Measurements from ENCODE around the gene ANKRD29.
"Not testable (repeated sequence)": the region's sequence is repeated elsewhere in the genome, so short reads cannot be mapped to it uniquely, and the experiment has no call there.

ANKRD29 gene

DNA sequence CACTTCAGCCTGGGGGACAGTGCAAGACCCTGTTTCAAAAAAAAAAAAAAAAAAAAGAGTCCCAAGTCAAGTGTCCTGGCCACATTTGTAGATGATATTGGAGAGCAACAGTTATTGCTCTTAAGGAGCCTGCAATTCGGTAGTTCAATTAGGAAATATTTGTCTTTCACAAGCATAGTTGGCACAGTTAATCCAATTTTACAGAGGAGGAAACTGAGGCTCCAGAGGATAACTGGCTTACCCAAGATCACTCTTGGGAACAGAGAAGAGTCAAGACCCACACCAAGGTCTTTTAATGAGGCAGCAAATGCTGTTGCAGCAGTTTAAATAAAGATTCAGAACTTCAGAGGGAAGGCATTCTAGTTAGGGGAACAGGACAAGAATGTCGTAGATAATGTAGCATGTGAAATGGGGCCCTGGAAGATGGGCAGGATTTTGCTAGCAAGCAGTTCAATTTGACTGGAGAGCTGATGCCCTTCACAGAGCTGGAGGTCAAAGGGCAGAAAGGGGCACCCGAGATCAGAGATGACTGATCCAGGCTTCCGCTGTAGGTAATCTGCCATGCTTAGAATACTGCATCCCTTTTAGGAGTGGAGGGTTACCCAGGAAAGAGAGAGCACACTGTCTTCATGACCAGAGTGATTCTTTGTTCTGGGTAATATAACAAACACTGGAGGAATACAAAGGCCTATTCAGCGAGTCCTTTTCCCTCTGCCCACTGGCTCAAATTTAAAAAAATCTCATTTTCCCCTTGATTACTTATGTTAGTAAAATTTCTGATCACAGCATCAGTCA is 79.4 kb downstream of the ANKRD29 start:
- DNase-seq (ENCODE audit: low read depth, low spot score): no peak

DNA sequence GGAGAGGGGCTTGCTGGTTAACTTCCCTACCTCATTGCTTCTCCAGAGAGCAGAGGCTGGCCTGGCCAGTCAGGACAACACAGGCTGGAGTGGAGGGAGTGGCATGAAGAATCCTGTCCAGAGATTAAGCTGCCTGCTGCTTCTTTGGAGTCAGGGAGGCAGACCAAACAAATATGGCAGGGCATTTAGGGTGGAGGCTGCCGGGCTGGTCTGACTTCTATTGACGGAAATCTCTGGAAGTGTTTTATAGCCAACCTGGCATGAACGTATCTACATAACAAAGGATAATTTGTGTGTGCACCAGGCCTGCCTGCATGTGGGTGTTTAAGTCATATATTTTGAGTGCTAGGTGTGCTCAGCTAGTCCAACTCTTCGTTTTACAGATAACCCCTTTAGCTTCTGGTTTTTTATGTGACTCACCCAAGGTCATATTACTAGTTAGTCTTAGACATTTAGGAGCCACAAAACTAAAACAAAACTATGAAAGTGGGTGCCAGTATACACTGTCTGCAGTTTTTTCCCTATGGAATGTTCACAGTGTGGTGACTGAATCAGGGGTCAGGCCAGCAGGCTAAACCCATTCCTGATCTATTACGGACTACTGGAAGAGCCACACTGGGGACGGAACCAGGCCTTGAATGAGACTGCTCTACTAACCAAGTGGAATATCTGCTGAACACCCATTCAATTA is 81.9 kb downstream of the ANKRD29 start:
- DNase-seq (ENCODE audit: low read depth, low spot score): no peak

DNA sequence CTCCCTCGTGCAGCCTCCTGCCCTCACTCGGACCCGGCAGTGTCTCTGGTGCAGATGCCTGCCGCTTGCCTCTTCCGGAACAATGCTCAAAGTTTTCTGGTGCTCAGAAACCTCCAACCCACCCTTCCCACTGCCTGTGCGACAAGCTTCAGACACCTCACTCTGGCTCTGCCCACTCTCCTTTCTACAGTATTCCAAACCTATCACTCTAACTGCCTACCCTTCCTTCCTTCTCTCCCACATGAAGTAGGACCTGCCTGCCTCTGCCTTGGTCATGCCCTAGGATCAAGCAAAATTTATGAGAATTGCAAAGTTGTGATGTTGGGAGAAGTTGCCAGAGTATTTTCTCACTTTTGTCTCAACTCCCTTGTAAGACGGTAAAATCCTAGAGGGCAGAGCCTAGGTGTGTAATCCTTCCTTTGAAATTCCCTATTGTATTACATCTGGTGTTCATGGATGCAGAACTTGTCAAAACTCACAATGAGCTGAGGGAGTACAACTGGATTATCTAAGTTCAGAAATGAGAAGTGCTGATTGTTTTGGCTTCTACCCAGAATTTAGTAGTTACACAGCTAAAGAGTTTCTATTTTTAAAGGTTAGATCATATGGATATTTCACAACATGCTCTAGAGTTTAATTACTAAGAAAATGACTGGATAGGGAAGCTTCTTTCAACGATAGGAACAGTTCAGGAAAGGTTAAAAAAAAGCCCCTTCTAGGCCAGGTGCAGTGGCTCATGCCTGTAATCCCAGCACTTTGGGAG is 83.6 kb downstream of the ANKRD29 start:
- DNase-seq (ENCODE audit: low read depth, low spot score): no peak

DNA sequence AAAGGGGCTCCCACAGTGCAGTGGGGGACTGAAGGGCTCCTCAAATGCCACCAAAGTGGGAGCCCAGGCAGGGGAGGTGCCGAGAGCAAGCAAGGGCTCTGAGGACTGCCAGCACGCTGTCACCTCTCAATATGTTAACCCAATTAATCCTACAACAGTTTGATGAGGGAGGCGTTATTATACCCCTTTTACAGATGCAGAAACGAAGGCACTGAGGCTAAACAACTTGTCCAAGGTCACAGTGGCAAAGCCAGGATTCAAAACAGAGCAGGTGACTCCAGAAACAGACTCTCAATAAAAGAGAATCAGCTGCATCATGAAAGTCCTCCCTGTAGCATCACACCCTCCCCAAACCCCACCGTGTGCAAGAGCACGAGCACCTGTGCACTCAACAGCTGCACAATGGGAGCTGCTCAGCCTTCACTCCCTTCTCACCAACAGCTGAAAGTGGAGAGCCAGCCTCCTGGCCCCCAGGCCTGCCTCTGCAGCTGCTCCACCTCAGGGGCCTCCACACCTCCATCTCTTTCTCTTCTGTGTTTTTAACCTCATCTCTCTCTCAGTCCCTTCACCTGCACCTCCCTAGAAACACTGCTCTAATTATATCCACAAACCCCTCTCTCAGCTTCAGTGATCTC is 84.5 kb downstream of the ANKRD29 start:
- DNase-seq (ENCODE audit: low read depth, low spot score): no peak

DNA sequence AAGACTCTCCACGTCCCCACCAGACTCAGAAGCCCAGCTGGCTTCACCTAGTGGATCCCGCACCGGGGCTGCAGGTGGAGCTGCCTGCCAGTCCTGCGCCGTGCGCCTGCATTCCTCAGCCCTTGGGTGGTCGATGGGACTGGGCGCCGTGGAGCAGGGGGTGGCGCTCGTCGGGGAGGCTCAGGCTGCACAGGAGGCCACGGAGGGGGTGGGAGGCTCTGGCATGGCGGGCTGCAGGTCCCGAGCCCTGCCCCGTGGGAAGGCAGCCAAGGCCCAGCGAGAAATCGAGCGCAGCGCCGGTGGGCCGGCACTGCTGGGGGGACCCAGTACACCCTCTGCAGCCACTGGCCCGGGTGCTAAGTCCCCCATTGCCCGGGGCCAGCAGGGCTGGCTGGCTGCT is 85.2 kb downstream of the ANKRD29 start:
- DNase-seq (ENCODE audit: low read depth, low spot score): not testable (repeated sequence)

DNA sequence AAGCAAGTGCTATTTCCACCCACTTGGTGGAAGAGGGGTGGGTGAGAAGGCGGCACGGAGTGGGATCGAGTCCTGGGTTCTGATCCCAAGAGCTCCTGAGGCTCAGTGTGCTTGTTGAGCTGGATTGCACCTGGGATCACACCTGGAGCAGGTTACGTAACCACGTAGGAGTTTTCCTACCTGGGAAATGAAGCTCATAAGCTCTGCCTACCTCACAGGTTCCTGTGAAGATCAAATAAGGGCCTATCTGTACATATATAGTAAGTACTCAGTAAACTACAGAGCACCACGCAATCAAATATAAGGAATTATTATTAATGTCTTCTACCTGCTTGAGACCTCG is 87.4 kb downstream of the ANKRD29 start:
- no peak for DNase-seq (ENCODE audit: low read depth, low spot score)

DNA sequence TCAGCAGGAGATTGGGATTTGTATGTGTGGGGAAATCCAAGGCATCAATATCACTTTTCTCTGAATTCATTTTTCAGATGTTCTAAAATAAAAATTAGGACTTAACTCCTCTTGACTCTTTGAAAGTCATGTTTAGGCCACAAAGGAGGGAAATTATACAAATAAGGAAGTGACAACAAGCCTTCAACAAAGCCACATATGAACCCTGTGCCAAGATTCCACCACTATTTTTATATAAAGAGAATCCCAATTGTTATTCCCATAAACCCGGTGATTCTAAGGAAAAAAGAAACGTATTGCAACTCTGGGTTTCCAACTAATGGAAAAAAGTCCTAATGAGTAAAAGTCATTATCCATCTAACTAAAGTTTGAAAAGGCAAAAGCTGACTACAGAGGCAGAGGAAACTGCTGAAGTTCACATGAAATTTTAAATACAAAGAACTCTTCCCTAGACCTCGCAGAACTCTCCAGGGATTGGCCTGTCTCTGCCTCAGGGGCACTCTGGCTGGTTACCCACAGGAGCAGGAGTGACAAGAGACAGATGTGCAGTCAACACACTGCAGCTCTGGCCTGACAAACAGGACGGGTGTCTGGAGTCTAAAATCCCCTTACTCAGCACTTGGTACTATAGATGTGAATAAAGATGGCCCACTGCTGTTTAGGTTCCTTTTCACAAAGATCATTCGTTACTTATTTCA is 88.0 kb downstream of the ANKRD29 start:
- DNase-seq (ENCODE audit: low read depth, low spot score): no peak

DNA sequence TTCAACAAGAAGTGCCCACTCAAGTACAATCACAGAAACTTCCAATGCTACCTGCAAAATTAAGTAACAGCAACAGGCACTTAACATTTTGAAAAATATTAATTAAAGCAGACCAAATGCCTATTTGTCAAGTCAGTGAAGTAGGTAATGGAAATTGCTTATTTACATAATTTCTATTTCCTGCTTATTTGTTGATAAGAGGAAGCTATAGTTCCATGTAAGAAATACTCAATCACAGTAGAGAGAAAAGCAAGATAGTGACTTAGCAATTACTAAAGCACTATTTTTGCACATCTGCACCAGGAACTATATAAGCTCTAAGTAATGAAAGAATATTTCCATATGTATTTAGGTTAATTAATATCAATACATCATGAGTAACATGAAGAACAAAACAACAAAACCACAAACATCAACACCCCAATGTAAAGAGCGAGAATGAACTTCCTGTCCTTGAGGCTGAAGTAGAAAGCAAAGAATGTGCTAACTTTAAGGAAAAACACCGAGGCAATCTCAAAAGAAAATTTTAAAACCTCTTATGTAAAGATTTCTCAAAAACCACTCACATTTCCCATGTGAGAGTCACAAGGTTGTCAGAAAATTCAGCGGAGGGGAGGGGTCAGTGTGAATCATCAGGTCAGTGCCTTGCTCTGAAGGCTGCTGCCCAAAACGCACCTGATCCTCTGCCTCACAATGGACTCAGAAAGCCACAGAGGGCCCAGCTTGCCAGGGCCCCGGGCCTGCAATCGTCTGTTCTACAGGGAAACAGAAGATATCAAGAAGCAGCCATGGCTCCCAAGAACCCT is 88.9 kb downstream of the ANKRD29 start:
- DNase-seq (ENCODE audit: low read depth, low spot score): no peak

DNA sequence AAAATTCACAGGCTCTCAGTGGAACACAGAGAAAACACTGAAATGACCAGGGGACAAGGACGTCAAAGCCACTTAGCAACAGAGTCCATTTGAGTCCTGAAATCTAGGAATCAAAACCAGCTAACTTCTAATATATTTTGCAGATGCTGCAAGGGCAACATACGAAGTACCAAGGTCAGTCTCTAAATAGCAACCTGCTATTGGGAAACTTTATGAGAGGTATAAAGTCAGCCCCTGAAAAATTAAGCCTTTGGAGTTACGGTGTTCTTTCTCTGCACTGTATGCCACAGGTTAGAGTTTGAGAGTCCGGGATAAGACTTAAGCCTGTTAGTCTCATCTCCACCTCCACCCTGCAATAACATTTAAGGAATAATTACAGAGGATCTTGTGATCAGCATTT is 89.7 kb downstream of the ANKRD29 start:
- DNase-seq (ENCODE audit: low read depth, low spot score): no peak

DNA sequence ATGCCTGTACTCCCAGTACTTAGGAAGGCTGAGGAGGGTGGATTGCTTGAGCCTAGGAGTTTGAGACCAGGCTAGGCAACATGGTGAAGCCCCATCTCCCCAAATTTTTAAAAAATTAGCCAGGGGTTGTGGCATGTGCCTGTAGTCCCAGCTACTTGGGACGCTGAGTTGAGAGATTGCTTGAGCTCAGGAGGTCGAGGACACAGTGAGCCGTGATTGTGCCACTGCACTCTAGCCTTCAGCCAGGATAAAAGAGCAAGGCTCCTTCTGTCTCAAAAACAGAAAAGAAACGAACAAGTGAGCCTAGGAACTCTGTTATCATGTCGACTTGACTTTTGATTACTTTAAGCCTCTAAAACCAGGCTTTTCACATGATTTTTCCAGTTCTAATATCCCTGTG is 90.1 kb downstream of the ANKRD29 start:
- DNase-seq (ENCODE audit: low read depth, low spot score): no peak

DNA sequence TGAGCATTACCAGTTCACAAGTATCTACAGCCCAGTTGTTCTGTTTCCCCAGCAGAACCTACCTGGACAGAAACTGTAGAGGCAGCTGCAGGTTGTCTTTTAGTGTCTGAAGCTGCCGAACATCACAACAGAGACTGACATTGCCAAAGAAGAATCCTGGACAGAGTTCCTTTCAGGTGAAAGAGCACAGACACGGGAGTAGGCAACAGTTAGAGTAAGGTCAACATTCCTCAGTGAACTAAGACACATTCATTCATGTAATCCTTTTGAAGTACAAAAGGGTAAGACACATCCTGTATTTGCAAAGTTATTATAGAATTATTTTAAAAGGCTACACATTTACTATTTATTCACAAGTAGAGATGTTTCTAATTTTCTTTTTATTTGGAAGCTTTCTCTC is 90.7 kb downstream of the ANKRD29 start:
- DNase-seq (ENCODE audit: low read depth, low spot score): no peak

DNA sequence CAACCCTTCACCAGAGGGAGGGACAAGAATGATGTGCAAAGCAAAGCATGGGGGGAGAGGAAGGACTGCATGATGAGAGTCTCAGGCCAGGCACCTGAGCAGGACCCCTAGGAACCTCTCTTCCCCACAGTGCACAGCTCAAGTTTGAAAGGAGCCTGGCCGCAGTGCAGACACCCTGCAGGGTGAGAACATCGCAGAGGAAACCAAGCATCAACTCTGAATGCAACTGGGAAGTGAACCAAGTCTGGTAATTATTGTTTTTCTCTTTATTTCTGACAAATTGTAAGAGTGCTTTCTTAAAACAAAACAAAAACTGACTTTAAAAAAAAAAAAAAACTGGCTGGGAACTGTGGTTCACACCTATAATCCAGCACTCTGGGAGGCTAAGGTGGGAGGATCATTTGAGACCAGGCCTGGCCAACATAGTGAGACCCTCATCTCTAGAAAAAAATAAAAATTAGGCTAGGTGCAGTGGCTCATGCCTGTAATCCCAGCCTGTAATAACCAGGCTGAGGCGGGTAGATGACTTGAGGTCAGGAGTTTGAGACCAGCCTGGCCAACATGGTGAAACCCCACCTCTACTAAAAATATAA is 91.7 kb downstream of the ANKRD29 start:
- no peak for DNase-seq (ENCODE audit: low read depth, low spot score)

DNA sequence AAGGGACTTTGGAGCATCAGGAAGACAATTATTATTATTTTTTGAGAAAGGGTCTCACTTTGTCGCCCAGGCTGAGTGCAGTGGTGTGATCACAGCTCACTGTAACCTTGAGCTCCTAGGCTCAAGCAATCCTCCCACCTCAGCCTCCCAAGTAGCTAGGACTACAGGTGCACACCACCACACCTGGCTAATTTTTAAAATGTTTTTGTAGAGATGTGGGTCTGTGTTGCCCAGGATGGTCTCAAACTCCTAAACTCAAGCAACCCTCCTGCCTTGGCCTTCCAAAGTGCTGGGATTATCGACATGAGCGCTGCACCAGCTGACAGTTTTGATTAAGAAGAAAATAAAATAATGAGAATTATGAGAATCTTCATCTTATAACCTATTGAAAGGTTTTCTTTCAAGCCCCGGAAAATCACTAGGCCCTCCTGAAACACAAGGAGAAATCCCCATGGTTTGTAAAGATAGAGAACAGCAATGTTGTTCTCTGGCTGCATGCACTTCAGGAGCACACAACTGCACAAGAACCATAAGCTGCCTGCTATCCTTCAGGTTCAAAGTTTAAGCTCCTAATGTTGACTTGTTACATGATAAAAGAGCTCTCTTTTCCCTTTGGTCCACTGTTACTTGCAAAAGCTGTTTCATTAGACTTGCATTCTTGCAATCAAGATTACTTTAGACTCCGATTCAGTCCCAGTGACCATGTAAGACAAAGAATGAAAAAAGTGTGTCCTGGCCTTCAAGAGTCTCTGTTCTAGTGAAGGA is 93.2 kb downstream of the ANKRD29 start:
- DNase-seq (ENCODE audit: low read depth, low spot score): no peak

DNA sequence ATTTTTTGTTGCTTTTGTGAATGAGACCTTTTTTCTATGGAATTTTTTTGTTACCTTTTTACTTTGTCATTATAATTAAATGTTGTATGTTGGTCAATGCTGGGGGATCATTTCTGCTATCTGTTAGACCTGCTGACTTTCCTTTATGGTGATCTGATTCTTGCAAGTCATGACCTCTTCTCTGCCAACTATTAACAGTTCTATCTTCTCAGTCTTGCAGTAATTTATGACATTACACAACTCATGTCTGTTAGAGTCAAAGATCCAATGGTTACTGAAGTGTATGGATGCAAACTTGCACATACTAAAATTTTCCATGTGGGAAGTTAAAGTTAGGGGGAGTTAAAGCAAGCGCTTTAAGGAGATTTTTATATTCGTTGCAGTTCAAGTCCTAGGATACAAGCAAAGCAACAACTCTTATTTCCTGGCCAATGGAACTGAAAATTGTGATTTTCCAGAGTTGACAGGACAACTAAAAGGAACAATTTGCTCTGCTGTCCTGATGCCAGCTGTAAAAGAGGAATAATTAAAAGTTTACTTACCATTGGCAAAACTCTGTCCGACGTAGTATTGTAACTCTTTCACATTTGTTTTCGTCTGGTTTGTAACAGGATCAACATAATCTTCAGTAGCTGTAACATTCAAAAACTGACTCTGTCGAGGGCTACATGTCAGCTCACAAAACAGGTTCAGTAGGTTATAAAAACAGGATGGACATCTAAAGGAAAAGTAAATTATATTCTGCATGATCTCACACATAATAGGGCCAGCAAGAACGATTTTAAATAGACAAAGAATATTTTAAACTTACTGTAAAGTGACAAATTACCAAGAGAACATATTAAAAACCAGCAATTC is 94.2 kb downstream of the ANKRD29 start:
- no peak for DNase-seq (ENCODE audit: low read depth, low spot score)

DNA sequence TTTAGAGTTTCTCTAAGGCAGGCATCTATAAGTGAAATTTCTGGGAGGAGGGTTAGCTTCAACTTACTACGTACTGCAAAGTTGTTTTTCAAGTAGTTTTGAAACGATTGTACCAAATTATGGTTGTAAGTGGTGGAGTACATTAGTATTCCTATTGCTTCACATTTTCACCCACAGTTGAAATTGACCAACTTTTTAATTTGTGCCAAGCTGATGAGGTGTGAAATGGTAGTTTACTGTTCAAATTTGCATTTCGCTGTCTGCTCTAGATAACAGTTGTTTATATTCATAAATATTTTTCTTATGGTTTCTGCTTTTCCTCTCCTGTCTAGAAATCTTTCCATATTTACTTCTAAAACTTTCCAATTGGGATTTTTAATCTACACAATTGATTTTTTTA is 95.0 kb downstream of the ANKRD29 start:
- DNase-seq (ENCODE audit: low read depth, low spot score): no peak

DNA sequence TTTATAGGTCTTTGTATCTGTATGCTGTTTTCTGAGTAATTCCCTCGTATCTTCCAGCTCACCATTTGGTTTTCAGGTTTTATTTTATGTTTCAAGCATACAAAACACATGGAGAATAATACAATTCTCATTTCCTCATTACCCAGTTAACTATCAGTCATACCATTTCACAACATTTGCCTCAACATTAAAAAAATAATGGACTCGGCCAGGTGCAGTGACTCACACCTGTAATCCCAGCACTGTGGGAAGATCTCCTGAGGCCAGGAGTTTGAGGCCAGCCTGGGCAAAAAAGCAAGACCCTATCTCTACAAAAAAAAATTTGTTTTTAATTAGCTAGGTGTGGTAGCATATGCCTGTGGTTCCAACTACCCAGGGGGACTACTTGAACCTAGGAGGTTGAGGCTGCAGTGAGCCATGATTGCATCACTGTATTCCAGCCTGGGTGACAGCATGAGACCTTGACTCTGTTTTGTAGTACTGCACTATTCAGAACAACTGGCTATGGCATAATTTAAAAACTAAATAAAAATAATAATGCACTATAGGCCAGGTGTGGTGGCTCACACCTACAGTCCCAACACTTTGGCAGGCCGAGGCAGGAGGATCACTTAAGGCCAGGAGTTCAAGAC is 96.7 kb downstream of the ANKRD29 start:
- DNase-seq (ENCODE audit: low read depth, low spot score): no peak

DNA sequence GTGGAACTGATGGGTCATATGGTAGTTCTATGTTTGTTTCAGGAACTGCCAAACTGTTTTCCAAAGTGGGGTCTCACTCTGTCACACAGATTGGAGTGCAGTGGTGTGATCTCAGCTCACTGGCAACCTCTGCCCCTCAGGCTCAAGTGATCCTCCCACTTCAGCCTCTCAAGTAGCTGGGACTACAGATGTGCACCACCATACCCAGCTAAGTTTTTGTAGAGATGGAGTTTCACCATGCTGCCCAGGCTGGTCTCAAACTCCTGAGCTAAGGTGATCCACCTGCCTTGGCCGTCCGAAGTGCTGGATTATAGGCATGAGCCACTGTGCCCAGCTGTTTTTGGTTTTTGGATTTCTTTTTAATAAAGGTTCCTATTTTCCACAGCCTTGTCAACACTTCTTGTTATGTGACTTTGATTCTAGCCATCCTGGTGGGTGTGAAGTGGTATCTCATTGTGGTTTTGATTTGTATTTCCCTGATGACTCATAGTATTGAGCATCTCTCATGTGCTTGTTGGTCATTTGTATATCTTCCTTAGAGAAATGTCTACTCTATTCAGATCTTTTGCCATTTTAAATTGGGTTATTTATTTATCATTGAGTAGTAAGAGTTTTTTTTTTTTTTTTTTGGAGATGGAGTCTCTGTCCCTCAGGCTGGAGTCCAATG is 99.2 kb downstream of the ANKRD29 start:
- DNase-seq (ENCODE audit: low read depth, low spot score): no peak

DNA sequence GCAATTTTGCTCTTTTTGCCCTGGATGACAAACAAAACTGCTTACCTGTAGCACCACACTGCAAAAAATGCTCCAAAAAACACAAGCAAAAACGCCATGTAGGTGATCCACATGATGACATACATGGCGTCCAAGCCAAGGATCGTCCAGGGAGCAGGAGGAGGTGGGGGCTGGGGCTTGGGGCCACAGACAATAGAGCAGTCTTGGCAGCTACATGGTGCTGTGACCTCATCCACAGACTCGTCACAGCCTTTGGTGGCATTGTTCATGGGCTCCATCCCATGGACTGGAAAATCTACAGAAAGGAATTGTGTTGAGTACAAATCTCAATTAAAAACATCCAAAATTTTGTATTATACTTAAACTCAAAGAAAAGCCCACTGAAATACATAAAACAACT is 102.5 kb downstream of the ANKRD29 start:
- no peak for DNase-seq (ENCODE audit: low read depth, low spot score)

Measured in activated CD4-positive, CD25-positive, alpha-beta regulatory T cell treated with anti-CD3 and anti-CD28 coated beads, Interleukin-2, amount 50 U/mL, for 16 hours (primary cell).